Astrocyte of the cerebellum (primary cell): ENCODE results near the gene MYO5A.
"Not testable (repeated sequence)": the region's sequence is repeated elsewhere in the genome, so short reads cannot be mapped to it uniquely, and the experiment has no call there.

Experiments
- DNase-seq: peaks from one replicate; pipeline ENCODE4 v3.0.0-alpha.2; 2011; ENCODE audit warnings: low read depth
- H3K4me3 ChIP-seq: 2 replicates; pipeline ENCODE4 v1.5.1; 2011; ENCODE audit warnings: mild to moderate bottlenecking, low read depth, low read length, moderate library complexity
- CTCF ChIP-seq: IDR thresholded peaks from 2 replicates; pipeline ENCODE4 v1.5.1; 2012; ENCODE audit warnings: low read length, low read depth, moderate library complexity, mild to moderate bottlenecking; ENCODE audit errors: missing control alignments
- in situ Hi-C: cut with HindIII; loops from 2 replicates; pipeline ENCODE4 v1.10.0; 2017; ENCODE audit warnings: low sequenced_read_pairs

MYO5A gene

GRCh38 chr15:52290329-52290728 is 238.4 kb downstream of the MYO5A start:
- in situ Hi-C loops, result no loop called here
- DNase-seq, result no peak
- no peak overlapping the region for H3K4me3 ChIP-seq
- TF ChIP-seq CTCF, result no peak

- TF ChIP-seq CTCF, result no peak
- in situ Hi-C loops, result no loop called here
Observed at GRCh38 chr15:52289629-52290081, 239.0 kb downstream of the MYO5A start.

GRCh38 chr15:52288986-52289385 is 239.7 kb downstream of the MYO5A start:
- in situ Hi-C loops, result no loop called here
- no peak for TF ChIP-seq CTCF

More at GRCh38 chr15:52289629-52290081, 239.0 kb downstream of the MYO5A start:
- H3K4me3 ChIP-seq, result no peak overlapping the region
- no peak for DNase-seq

GRCh38 chr15:52288051-52288942 is 240.4 kb downstream of the MYO5A start:
- no peak for DNase-seq
- no peak overlapping the region for H3K4me3 ChIP-seq
- no peak for TF ChIP-seq CTCF
- in situ Hi-C loops, result no loop called here

More at GRCh38 chr15:52288986-52289385, 239.7 kb downstream of the MYO5A start:
- H3K4me3 ChIP-seq, result no peak overlapping the region
- no peak for DNase-seq

GRCh38 chr15:52287114-52287513 is 241.6 kb downstream of the MYO5A start:
- DNase-seq, result no peak
- no peak for TF ChIP-seq CTCF
- no peak overlapping the region for H3K4me3 ChIP-seq
- in situ Hi-C loops, result no loop called here

- DNase-seq, H3K4me3 ChIP-seq, in situ Hi-C loops: not testable (repeated sequence)
Observed at GRCh38 chr15:52285941-52286340, 242.7 kb downstream of the MYO5A start.

- no peak for TF ChIP-seq CTCF
- in situ Hi-C loops, result no loop called here
- DNase-seq, result no peak
- no peak overlapping the region for H3K4me3 ChIP-seq
Observed at GRCh38 chr15:52284164-52284563, 244.5 kb downstream of the MYO5A start.
